SK-N-MC (cell line): ENCODE data around the gene TMEM164.
"Not testable (repeated sequence)": the region's sequence is repeated elsewhere in the genome, so short reads cannot be mapped to it uniquely, and the experiment has no call there.

ENCODE experiments used
- EZH2 ChIP-seq: fragments of 200-600 bp; sonication (generic); IDR thresholded peaks from one replicate; pipeline ENCODE4 v1.6.1; 2017; ENCODE audit warnings: antibody characterized with exemption
- FOXP2 ChIP-seq: optimal IDR thresholded peaks from 2 replicates; pipeline ENCODE3; 2011; ENCODE audit warnings: mild to moderate bottlenecking, moderate library complexity; ENCODE audit not compliant: insufficient read depth; ENCODE audit errors: extremely low read length, control extremely low read depth
- POLR2AphosphoS5 ChIP-seq: IDR thresholded peaks from 2 replicates; pipeline ENCODE4 v1.6.1; 2012; ENCODE audit warnings: mild to moderate bottlenecking, low read depth, low read length, borderline replicate concordance

DNA sequence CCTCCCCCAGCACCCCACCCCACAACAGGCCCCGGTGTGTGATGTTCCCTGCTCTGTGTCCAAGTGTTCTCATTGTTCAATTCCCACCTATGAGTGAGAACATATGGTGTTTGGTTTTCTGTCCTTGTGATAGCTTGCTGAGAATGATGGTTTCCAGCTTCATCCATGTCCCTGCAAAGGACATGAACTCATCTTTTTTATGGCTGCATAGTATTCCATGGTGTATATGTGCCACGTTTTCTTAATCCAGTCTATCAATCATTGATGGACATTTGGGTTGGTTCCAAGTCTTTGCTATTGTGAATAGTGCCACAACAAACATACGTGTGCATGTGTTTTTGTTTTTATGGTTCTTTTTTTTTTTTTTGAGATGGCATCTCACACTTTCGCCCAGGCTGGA is 17.7 kb upstream of the TMEM164 start:
- not testable (repeated sequence) for TF ChIP-seq EZH2, POLR2AphosphoS5, FOXP2
